ENCODE measurements around the gene NDUFB4.

DNA sequence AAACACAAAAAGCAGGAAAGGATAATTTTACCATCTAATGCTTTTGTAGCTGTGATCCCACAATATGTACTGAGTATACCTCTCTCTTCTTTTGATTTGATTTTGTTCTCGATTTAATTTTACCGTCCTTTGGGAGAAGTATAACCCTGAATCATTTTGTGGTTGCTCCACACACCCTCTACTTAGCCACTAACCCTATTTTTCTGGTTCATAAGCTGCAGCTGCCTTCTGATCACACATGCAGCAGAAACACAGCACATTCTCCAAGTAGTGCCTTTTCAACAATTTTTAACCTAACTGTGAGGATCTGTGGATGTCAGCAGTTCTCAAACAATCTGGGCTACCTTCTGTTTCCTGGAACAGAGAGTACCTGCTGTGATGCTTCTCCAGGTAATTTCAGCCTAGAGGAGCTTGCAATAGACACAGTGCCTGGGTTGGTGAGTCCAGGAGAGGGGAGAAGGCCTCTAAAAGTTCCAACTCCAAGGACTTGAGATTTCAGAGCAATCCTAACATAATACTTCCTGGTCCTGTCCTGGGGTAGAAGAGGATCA is 45.6 kb downstream of the NDUFB4 start:
- TF ChIP-seq ZNF423 (CRISPR knock-in tag; IDR thresholded peaks at IDR 0.05) (no peak), JUN (CRISPR knock-in tag; IDR thresholded peaks at IDR 0.05) (no peak), CBFB (CRISPR knock-in tag; IDR thresholded peaks at IDR 0.05; ENCODE audit: low read depth) (no peak), PRRX2 (CRISPR knock-in tag; IDR thresholded peaks at IDR 0.05) (no peak), FOXK1 (CRISPR knock-in tag; IDR thresholded peaks at IDR 0.05) (no peak), SP1 (CRISPR knock-in tag; conservative IDR thresholded peaks at IDR 0.05) (no peak)
- TF ChIP-seq, protein P1, sequence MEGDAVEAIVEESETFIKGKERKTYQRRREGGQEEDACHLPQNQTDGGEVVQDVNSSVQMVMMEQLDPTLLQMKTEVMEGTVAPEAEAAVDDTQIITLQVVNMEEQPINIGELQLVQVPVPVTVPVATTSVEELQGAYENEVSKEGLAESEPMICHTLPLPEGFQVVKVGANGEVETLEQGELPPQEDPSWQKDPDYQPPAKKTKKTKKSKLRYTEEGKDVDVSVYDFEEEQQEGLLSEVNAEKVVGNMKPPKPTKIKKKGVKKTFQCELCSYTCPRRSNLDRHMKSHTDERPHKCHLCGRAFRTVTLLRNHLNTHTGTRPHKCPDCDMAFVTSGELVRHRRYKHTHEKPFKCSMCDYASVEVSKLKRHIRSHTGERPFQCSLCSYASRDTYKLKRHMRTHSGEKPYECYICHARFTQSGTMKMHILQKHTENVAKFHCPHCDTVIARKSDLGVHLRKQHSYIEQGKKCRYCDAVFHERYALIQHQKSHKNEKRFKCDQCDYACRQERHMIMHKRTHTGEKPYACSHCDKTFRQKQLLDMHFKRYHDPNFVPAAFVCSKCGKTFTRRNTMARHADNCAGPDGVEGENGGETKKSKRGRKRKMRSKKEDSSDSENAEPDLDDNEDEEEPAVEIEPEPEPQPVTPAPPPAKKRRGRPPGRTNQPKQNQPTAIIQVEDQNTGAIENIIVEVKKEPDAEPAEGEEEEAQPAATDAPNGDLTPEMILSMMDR (IDR thresholded peaks at IDR 0.05), result no peak
- TF ChIP-seq, protein P2, sequence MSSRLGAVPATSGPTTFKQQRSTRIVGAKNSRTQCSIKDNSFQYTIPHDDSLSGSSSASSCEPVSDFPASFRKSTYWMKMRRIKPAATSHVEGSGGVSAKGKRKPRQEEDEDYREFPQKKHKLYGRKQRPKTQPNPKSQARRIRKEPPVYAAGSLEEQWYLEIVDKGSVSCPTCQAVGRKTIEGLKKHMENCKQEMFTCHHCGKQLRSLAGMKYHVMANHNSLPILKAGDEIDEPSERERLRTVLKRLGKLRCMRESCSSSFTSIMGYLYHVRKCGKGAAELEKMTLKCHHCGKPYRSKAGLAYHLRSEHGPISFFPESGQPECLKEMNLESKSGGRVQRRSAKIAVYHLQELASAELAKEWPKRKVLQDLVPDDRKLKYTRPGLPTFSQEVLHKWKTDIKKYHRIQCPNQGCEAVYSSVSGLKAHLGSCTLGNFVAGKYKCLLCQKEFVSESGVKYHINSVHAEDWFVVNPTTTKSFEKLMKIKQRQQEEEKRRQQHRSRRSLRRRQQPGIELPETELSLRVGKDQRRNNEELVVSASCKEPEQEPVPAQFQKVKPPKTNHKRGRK (CRISPR knock-in tag; IDR thresholded peaks at IDR 0.05; ENCODE audit: borderline replicate concordance), result no peak
- TF ChIP-seq, protein P3, sequence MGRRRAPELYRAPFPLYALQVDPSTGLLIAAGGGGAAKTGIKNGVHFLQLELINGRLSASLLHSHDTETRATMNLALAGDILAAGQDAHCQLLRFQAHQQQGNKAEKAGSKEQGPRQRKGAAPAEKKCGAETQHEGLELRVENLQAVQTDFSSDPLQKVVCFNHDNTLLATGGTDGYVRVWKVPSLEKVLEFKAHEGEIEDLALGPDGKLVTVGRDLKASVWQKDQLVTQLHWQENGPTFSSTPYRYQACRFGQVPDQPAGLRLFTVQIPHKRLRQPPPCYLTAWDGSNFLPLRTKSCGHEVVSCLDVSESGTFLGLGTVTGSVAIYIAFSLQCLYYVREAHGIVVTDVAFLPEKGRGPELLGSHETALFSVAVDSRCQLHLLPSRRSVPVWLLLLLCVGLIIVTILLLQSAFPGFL (CRISPR knock-in tag; IDR thresholded peaks at IDR 0.05; ENCODE audit: borderline replicate concordance), result no peak
- TF ChIP-seq, protein P4, sequence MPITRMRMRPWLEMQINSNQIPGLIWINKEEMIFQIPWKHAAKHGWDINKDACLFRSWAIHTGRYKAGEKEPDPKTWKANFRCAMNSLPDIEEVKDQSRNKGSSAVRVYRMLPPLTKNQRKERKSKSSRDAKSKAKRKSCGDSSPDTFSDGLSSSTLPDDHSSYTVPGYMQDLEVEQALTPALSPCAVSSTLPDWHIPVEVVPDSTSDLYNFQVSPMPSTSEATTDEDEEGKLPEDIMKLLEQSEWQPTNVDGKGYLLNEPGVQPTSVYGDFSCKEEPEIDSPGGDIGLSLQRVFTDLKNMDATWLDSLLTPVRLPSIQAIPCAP (CRISPR knock-in tag; IDR thresholded peaks at IDR 0.05), result no peak
- TF ChIP-seq, protein P5, sequence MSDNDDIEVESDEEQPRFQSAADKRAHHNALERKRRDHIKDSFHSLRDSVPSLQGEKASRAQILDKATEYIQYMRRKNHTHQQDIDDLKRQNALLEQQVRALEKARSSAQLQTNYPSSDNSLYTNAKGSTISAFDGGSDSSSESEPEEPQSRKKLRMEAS (CRISPR knock-in tag; IDR thresholded peaks at IDR 0.05), result no peak
